HepG2 (cell line): ENCODE data around the gene CYBC1. TPM values are rescaled to one million over a fixed set of nuclear protein-coding genes. Genes with fewer than 3 reads are reported as not detected.

Experiments
- ARHGAP35 ChIP-seq: sonication (generic); formaldehyde crosslinking; IDR thresholded peaks from 2 replicates; pipeline ENCODE4 v1.9.0; 2022; ENCODE audit warnings: mild to moderate bottlenecking, inconsistent platforms, moderate library complexity, missing genetic modification reagents, borderline replicate concordance
- DDIT3 ChIP-seq: sonication (generic); formaldehyde crosslinking; IDR thresholded peaks from 2 replicates; pipeline ENCODE4 v1.4.0; 2020; ENCODE audit warnings: mild to moderate bottlenecking, missing genetic modification reagents
- DRAP1 ChIP-seq: IDR thresholded peaks from 2 replicates; pipeline ENCODE4 v1.6.1; 2016; ENCODE audit warnings: missing genetic modification reagents, missing compliant biosample characterization
- ELF1 ChIP-seq: sonication (generic); formaldehyde crosslinking; IDR thresholded peaks from 2 replicates; pipeline ENCODE4 v1.4.0; 2020; ENCODE audit warnings: missing genetic modification reagents
- ELF4 ChIP-seq: sonication (generic); formaldehyde crosslinking; IDR thresholded peaks from 2 replicates; pipeline ENCODE4 v1.5.0; 2020; ENCODE audit warnings: missing genetic modification reagents, mild to moderate bottlenecking, moderate library complexity, borderline replicate concordance
- ETS1 ChIP-seq: sonication (generic); formaldehyde crosslinking; IDR thresholded peaks from 2 replicates; pipeline ENCODE4 v1.4.0; 2020; ENCODE audit warnings: missing genetic modification reagents
- GATA4 ChIP-seq: sonication (generic); IDR thresholded peaks from 2 replicates; pipeline ENCODE4 v1.6.1; 2016; ENCODE audit warnings: antibody characterized with exemption, low read depth, borderline replicate concordance
- MBNL3 ChIP-seq: fragments of 250-450 bp; sonication (Bioruptor Pico); conservative IDR thresholded peaks from 2 replicates; pipeline ENCODE4 v1.8.0; 2022; ENCODE audit warnings: mild to moderate bottlenecking, inconsistent platforms
- MZF1 ChIP-seq: sonication (generic); formaldehyde crosslinking; IDR thresholded peaks from 2 replicates; pipeline ENCODE4 v1.8.1; 2023; ENCODE audit warnings: mild to moderate bottlenecking, missing genetic modification reagents, borderline replicate concordance
- SAP130 ChIP-seq: IDR thresholded peaks from 2 replicates; pipeline ENCODE4 v1.6.1; 2016; ENCODE audit warnings: low read depth
- TFAP4 ChIP-seq: sonication (generic); IDR thresholded peaks from 2 replicates; pipeline ENCODE4 v1.6.1; 2016; ENCODE audit warnings: low read depth, borderline replicate concordance
- ZBTB4 ChIP-seq: sonication (generic); formaldehyde crosslinking; IDR thresholded peaks from 2 replicates; pipeline ENCODE4 v1.4.0; 2020; ENCODE audit warnings: missing genetic modification reagents, mild to moderate bottlenecking, borderline replicate concordance
- ZNF331 ChIP-seq: sonication (generic); formaldehyde crosslinking; IDR thresholded peaks from 2 replicates; pipeline ENCODE4 v1.4.0; 2020; ENCODE audit warnings: missing genetic modification reagents
- ZNF430 ChIP-seq: sonication (generic); formaldehyde crosslinking; IDR thresholded peaks from 2 replicates; pipeline ENCODE4 v1.9.0; 2021; ENCODE audit warnings: mild to moderate bottlenecking, missing genetic modification reagents
- ZNF557 ChIP-seq: sonication (generic); formaldehyde crosslinking; IDR thresholded peaks from 2 replicates; pipeline ENCODE4 v1.4.0; 2020; ENCODE audit warnings: missing genetic modification reagents
- ZNF563 ChIP-seq: sonication (generic); formaldehyde crosslinking; IDR thresholded peaks from 2 replicates; pipeline ENCODE4 v1.8.0; 2022; ENCODE audit warnings: mild to moderate bottlenecking, moderate library complexity, missing genetic modification reagents
- ZNF652 ChIP-seq: IDR thresholded peaks from 2 replicates; pipeline ENCODE4 v1.6.1; 2016; ENCODE audit warnings: low read depth, borderline replicate concordance
- ZNF687 ChIP-seq: sonication (generic); formaldehyde crosslinking; IDR thresholded peaks from 2 replicates; pipeline ENCODE4 v1.5.1; 2020; ENCODE audit warnings: mild to moderate bottlenecking, missing genetic modification reagents, moderate library complexity
- polyA plus RNA-seq, 8 experiments: library from polyadenylated mRNA; depleted of rRNA in 3 of 8; stranded (reverse) in 7 of 8; unstranded in 1 of 8; fragments of >200 nt; fragmentation: Illumina TruSeq in 4 of 8; extraction: Trizol in 4 of 8; gene quantifications; 2 replicates each; pipeline versions ENCODE4 v1.2.1 to v1.2.3, GENCODE V29; 2011 to 2016; ENCODE audit warnings: low read depth in 4 of 8, missing spikeins in 1 of 8, mixed read lengths in 1 of 8; ENCODE audit not compliant: insufficient read depth in 1 of 8
- total RNA-seq, 5 experiments: library from RNA; depleted of rRNA; stranded (reverse); fragments of >200 nt; fragmentation: Illumina TruSeq; extraction: Trizol; gene quantifications; 2 replicates each; pipeline ENCODE4 v1.2.3, GENCODE V29; 2016; ENCODE audit warnings: low read depth in 1 of 5

Gene CYBC1
- total and polyA plus RNA-seq, 2 of the 13 experiments (the other 11 are each of a cell fraction or from before 2014, with no cell fraction given) = 43.4 to 44.1 TPM

- TF ChIP-seq ZNF687 (CRISPR knock-in tag) (peak; percentile 81), TFAP4 (peak; percentile 57; the same call in 1 of the 2 replicates), ZNF652 (CRISPR knock-in tag) (peak; percentile 68; the same call in 1 of the 2 replicates), ZBTB4 (CRISPR knock-in tag) (peak; percentile 64; the same call in 1 of the 2 replicates), ETS1 (CRISPR knock-in tag) (no peak), MBNL3 (no peak), MZF1 (CRISPR knock-in tag) (no peak), ELF1 (CRISPR knock-in tag) (peak; percentile 39; the same call in 1 of the 2 replicates), DRAP1 (CRISPR knock-in tag) (peak; percentile 23; the same call in 1 of the 2 replicates), DDIT3 (no peak), ZNF557 (CRISPR knock-in tag) (no peak), ZNF430 (CRISPR knock-in tag) (0 out of 2 replicates have a peak, but pooled peaks have one; percentile 51), ZNF563 (CRISPR knock-in tag) (0 out of 2 replicates have a peak, but pooled peaks have one; percentile 54), ZNF331 (peak; percentile 75; the same call in 1 of the 2 replicates), GATA4 (peak; percentile 70; the same call in 1 of the 2 replicates), ELF4 (CRISPR knock-in tag) (no peak), ARHGAP35 (CRISPR knock-in tag) (0 out of 2 replicates have a peak, but pooled peaks have one; percentile 27), SAP130 (peak; percentile 81)
Observed at GRCh38 chr17:82461827-82462524, 11.4 kb upstream of the CYBC1 start (continued).
